IPS-11a (cell line): ENCODE measurements around the gene SRPX2.
"Not testable (repeated sequence)": the region's sequence is repeated elsewhere in the genome, so short reads cannot be mapped to it uniquely, and the experiment has no call there.

Experiments
- H3K4me3 ChIP-seq: one replicate; pipeline ENCODE4 v1.5.1; 2013; ENCODE audit warnings: low read depth, low read length, control low read depth

Gene SRPX2

GRCh38 chrX:100695991-100696390, 52.0 kb downstream of the SRPX2 start:
- H3K4me3 ChIP-seq, result no peak overlapping the region

DNA sequence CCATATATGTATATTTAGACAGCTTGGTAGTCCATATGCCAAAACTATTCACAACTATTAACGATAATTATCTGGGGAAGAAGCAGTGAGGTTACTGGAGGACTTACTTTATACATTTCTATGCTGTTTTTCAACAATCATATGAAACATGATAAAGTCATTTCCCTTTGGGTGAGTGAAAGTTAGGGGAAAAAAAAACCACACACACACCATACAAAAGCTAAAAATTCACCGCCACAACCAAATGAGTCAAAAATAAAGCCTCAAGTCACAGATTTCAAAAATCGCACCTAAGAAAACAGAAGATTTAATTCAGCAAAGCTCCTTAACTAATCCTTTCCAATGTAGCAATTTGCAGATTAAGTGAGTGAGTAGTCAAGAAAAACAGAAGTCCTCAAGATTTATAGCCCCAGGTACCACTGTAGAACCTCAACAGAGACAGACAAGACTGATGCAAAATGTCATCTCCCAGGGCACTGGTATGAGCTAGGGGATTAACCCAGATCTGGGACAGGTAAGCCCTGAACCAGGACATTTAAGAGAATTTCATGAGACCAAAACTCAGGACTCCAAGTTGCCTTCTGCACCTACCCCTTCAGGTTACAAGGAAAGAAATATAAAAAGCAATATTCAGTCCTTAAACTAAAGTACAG, 52.8 kb downstream of the SRPX2 start:
- no peak overlapping the region for H3K4me3 ChIP-seq

- H3K4me3 ChIP-seq, result no peak overlapping the region
Measured at GRCh38 chrX:100698551-100698950, 54.6 kb downstream of the SRPX2 start.

DNA sequence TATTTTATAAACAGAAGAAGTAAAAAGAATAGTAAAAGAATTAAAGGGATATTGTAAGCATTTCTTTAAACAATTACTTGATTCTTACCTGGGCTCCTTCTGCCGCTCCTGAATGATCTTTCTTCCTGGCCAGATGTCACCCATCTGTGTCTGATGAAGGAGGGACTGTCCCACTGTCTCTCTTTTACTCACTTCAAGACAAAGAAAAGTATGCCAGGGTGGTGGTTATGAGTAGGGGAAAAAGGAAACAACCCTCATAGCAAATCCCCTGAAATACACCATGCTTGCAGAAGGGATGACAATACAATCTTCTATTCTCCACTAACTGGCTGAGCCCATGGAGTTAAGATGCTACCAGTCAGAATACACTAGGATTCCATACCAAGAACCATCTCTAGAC, 56.8 kb downstream of the SRPX2 start:
- no peak overlapping the region for H3K4me3 ChIP-seq

DNA sequence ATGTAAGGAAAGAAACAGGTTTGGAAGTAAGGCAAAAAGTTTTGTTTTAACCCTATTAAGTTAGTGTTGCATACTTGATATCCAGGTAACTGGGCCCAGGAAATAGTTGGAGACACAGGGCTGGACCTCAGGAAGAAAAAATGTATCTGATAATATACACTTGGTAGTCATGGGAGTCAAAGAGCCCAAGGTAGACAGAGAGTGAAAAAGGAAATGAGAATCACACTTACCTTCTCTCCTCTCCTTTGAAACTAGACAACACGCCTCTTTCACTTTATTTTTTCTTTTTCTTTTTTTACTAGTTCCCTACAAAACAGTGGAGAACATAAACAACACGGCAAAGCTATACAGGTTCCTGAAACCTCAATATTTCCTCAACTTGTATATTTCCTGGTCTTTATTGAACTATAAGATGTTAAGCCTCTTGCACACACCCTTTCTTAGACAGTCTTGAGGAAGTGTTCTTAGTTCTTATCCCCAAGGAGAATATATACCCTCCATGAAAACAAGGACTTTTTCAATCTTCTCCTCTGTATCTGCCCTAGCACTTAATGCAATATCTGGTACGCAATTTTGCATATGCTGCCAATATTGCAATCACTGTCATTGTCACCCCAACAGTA, 60.7 kb downstream of the SRPX2 start:
- no peak overlapping the region for H3K4me3 ChIP-seq

- H3K4me3 ChIP-seq, result no peak overlapping the region
Measured at GRCh38 chrX:100710816-100711215, 66.8 kb downstream of the SRPX2 start.

GRCh38 chrX:100717363-100717762, 73.4 kb downstream of the SRPX2 start:
- H3K4me3 ChIP-seq, result no peak overlapping the region

GRCh38 chrX:100719139-100719538, 75.1 kb downstream of the SRPX2 start:
- no peak overlapping the region for H3K4me3 ChIP-seq

DNA sequence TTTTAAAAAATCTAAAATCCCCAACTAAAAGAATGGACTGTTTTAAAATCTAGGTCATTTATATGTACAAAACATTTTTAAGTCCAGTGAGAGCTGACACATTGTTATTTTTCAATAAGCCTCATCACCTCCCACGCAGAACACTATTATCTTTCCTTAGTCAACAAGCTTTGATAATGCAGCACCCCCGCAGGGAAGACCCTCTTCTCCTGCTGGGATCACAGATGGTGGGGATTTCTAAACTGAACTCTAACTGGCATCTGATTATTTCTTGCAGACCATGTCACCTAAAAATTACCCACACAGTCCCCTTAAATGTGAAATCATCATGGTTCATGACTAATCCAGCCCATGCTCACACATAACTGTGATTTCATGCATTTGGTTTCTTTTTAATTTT, 76.3 kb downstream of the SRPX2 start:
- no peak overlapping the region for H3K4me3 ChIP-seq

DNA sequence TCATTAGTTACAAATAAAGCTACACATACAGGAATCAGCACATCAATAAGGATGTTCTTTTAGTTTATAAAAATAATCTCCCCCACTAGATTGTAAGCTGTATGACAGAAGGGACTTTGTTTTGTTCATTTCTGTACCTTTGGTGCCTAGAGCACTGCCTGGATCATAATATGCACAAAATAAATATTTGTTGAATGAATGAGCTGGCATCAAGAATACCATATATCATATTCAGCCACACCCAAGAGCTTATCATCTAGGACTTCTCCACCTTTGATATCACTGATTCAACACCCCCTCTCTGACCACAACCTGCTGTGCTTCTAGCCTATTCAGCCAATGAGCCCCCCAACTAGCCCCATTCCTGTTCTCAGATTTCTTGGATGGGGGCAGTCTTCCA, 77.3 kb downstream of the SRPX2 start:
- H3K4me3 ChIP-seq, result no peak overlapping the region

DNA sequence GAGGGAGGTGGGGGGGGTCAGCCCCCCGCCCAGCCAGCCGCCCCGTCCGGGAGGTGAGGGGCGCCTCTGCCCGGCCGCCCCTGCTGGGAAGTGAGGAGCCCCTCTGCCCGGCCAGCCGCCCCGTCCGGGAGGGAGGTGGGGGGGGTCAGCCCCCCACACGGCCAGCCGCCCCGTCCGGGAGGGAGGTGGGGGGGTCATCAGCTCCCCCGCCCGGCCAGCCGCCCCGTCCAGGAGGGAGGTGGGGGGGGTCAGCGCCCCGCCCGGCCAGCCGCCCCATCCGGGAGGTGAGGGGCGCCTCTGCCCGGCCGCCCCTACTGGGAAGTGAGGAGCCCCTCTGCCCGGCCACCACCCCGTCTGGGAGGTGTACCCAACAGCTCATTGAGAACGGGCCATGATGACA, 80.0 kb downstream of the SRPX2 start:
- not testable (repeated sequence) for H3K4me3 ChIP-seq
